ENCODE results near the gene SPRING1. TPM values are rescaled to one million over a fixed set of nuclear protein-coding genes. Genes with fewer than 3 reads are reported as not detected.

Gene SPRING1
- total and polyA plus RNA-seq, 2 donors (not counting 1 experiment from before 2014, with no cell fraction given): 12.9 to 43.7 TPM

GRCh38 chr12:116773276-116773731, 35.4 kb upstream of the SPRING1 start:
- Histone ChIP-seq H4K20me1 (ENCODE audit: control insufficient read depth, insufficient read depth, low read length, poor library complexity, severe bottlenecking) (no peaks in the 10 kb centered on the region), H3K27me3 (replicated peaks in 1 of 4; ENCODE audit: control extremely low read depth in 1 of 4, control insufficient read depth in 3 of 4, insufficient read depth in 4 of 4, low read length in 3 of 4) (no peaks in the 10 kb centered on the region), H2AFZ (ENCODE audit: insufficient read depth, low read depth, low read length, poor library complexity, severe bottlenecking) (no peak overlapping the region), H3K4me3 (ENCODE audit: control extremely low read depth in 1 of 5, extremely low read depth in 1 of 5, insufficient read depth in 1 of 5, low read depth in 2 of 5, low read length in 4 of 5) (no peak overlapping the region), H3K79me2 (ENCODE audit: control insufficient read depth, insufficient read depth, low read length) (no peaks in the 10 kb centered on the region), H3K27ac (ENCODE audit: low read length in 2 of 2) (no peak overlapping the region), H3K36me3 (replicated peaks in 1 of 2; ENCODE audit: control extremely low read depth in 1 of 2, control insufficient read depth in 1 of 2, extremely low read depth in 1 of 2, insufficient read depth in 2 of 2, low read length in 1 of 2) (no peaks in the 10 kb centered on the region), H3K4me1 (ENCODE audit: control insufficient read depth in 2 of 2, insufficient read depth in 2 of 2, low read length in 2 of 2) (no peaks in the 10 kb centered on the region), H3K9ac (ENCODE audit: low read length) (no peak overlapping the region), H3K4me2 (replicated peaks; ENCODE audit: low read depth, low read length, poor library complexity, severe bottlenecking) (no peak overlapping the region), H3K9me3 (ENCODE audit: control extremely low read depth in 1 of 3, control insufficient read depth in 2 of 3, insufficient read depth in 1 of 3, low read length in 2 of 3) (no peaks in the 10 kb centered on the region)
- ATAC-seq (ENCODE audit: low read depth) (no peak), DNase-seq (no peak)
- no peak overlapping the region for H3K4me3 Mint-ChIP-seq
- WGBS (ENCODE audit: insufficient coverage): 94% methylated on average over 4 of the region's 4 CpGs
- CTCF ChIA-PET: interaction anchor here (1.9 kb wide), 1 partner anchor 109 kb away, joined by 8 read pairs; no protein-coding TSS in a partner anchor
- no peaks in the 10 kb centered on the region for H3K4me1 Mint-ChIP-seq
- no peak for TF ChIP-seq CTCF (IDR thresholded peaks at IDR 0.05)
- no peaks in the 10 kb centered on the region for H3K27me3 Mint-ChIP-seq
- intact Hi-C loops (cut with micrococcal nuclease): no loop called here
- H3K27ac Mint-ChIP-seq: no peak overlapping the region
- no peaks in the 10 kb centered on the region for H3K9me3 Mint-ChIP-seq (ENCODE audit: insufficient read depth)
- POLR2A ChIA-PET: no interaction called here

- Mint-ChIP-seq H3K9me3 (ENCODE audit: insufficient read depth) (no peaks in the 10 kb centered on the region), H3K4me1 (no peaks in the 10 kb centered on the region), H3K27me3 (no peaks in the 10 kb centered on the region), H3K4me3 (no peak overlapping the region), H3K27ac (no peak overlapping the region)
- Histone ChIP-seq H3K9me3 (ENCODE audit: control extremely low read depth in 1 of 3, control insufficient read depth in 2 of 3, insufficient read depth in 1 of 3, low read length in 2 of 3) (no peaks in the 10 kb centered on the region), H3K9ac (ENCODE audit: low read length) (no peak overlapping the region), H3K27me3 (replicated peaks in 1 of 4; ENCODE audit: control extremely low read depth in 1 of 4, control insufficient read depth in 3 of 4, insufficient read depth in 4 of 4, low read length in 3 of 4) (no peaks in the 10 kb centered on the region), H3K4me3 (ENCODE audit: control extremely low read depth in 1 of 5, extremely low read depth in 1 of 5, insufficient read depth in 1 of 5, low read depth in 2 of 5, low read length in 4 of 5) (no peak overlapping the region), H3K79me2 (ENCODE audit: control insufficient read depth, insufficient read depth, low read length) (no peaks in the 10 kb centered on the region), H3K4me2 (replicated peaks; ENCODE audit: low read depth, low read length, poor library complexity, severe bottlenecking) (no peak overlapping the region), H4K20me1 (ENCODE audit: control insufficient read depth, insufficient read depth, low read length, poor library complexity, severe bottlenecking) (no peaks in the 10 kb centered on the region), H3K27ac (ENCODE audit: low read length in 2 of 2) (no peak overlapping the region), H3K36me3 (replicated peaks in 1 of 2; ENCODE audit: control extremely low read depth in 1 of 2, control insufficient read depth in 1 of 2, extremely low read depth in 1 of 2, insufficient read depth in 2 of 2, low read length in 1 of 2) (no peaks in the 10 kb centered on the region), H3K4me1 (ENCODE audit: control insufficient read depth in 2 of 2, insufficient read depth in 2 of 2, low read length in 2 of 2) (no peaks in the 10 kb centered on the region), H2AFZ (ENCODE audit: insufficient read depth, low read depth, low read length, poor library complexity, severe bottlenecking) (no peak overlapping the region)
- ChIA-PET POLR2A (no interaction called here), CTCF (no interaction called here)
- intact Hi-C loops (cut with micrococcal nuclease): no loop called here
- DNase-seq (no peak), ATAC-seq (ENCODE audit: low read depth) (no peak)
- no peak for TF ChIP-seq CTCF (IDR thresholded peaks at IDR 0.05)
- TF ChIP-seq EZH2 (IDR thresholded peaks at IDR 0.05; ENCODE audit: borderline replicate concordance, insufficient read depth, low read depth, low read length, poor library complexity, severe bottlenecking): no peak
- WGBS (ENCODE audit: insufficient coverage): 87% methylated on average over 8 of the region's 8 CpGs
Observed at GRCh38 chr12:116771651-116772050, 33.8 kb upstream of the SPRING1 start.

Measured in B cell (primary cell).